Measurements from ENCODE around the gene PGBD5.

The PGBD5 gene

DNA sequence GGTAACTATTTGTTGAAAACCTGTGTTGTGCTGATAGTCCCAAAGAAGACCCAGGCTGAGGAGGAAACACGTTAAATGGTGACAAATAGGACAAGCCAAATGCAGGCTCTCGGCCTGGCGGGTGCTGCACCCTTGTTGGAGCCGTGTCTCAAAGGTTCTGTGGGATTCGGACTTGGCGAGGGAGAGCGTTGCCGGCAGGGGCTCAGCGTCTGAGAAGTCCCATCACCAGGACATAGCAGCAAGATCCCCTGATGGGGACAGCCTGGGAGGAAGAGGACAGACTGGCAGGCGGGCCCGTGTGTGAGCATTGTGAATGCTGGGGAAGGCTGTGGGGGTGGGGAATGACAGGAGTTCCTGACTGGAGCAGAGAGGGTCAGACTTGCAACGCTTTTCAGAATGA is 142.5 kb downstream of the PGBD5 start:
- FAIRE-seq (no peak), DNase-seq (ENCODE audit: insufficient read length, low spot score) (no peak)
- TF ChIP-seq, protein P1, sequence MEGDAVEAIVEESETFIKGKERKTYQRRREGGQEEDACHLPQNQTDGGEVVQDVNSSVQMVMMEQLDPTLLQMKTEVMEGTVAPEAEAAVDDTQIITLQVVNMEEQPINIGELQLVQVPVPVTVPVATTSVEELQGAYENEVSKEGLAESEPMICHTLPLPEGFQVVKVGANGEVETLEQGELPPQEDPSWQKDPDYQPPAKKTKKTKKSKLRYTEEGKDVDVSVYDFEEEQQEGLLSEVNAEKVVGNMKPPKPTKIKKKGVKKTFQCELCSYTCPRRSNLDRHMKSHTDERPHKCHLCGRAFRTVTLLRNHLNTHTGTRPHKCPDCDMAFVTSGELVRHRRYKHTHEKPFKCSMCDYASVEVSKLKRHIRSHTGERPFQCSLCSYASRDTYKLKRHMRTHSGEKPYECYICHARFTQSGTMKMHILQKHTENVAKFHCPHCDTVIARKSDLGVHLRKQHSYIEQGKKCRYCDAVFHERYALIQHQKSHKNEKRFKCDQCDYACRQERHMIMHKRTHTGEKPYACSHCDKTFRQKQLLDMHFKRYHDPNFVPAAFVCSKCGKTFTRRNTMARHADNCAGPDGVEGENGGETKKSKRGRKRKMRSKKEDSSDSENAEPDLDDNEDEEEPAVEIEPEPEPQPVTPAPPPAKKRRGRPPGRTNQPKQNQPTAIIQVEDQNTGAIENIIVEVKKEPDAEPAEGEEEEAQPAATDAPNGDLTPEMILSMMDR (IDR thresholded peaks at IDR 0.05; ENCODE audit: insufficient read depth, missing control alignments): no peak

DNA sequence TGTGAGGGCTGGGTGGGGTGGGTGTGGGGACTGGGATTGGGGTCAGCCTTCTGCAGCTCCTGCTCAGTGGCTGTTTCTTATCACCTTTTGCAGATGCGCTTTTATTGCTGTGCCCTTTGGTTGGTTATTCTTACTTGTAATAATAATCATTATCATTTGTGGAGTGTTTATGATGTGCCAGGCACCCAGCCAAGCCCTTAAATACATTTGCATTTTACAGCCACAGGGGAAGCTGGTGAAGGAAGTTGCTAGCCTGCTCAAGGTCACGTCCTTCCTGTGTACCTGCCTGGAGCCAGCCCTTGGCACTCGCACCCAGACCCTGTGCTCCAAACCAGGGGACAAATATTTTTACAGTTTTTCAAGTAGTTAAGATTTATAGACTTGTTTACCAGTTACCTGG is 144.0 kb downstream of the PGBD5 start:
- DNase-seq (ENCODE audit: insufficient read length, low spot score) (no peak), FAIRE-seq (no peak)
- TF ChIP-seq, protein P1 (IDR thresholded peaks at IDR 0.05; ENCODE audit: insufficient read depth, missing control alignments): no peak

DNA sequence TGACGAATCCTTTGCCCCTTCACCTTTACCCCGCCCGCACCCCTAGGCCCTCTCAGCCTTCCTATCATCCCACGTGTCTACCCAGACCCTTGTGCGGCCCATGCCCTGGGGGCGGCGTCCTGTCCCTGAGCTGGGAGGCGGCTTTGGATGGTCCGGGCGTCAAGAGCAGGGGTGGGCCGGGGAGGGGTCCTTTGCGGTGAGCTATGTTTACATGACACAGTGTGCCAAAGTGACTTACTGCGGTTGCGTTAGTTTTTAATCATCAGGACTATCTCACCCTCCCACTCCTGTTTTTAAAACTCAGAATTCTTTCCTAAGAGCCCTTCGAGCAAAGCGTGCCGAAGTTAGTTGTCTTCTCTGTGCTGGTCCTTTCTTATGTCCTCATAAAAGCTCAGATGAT is 144.6 kb downstream of the PGBD5 start:
- FAIRE-seq: no peak
- TF ChIP-seq, protein P1 (IDR thresholded peaks at IDR 0.05; ENCODE audit: insufficient read depth, missing control alignments): no peak
- DNase-seq (ENCODE audit: insufficient read length, low spot score): no peak

DNA sequence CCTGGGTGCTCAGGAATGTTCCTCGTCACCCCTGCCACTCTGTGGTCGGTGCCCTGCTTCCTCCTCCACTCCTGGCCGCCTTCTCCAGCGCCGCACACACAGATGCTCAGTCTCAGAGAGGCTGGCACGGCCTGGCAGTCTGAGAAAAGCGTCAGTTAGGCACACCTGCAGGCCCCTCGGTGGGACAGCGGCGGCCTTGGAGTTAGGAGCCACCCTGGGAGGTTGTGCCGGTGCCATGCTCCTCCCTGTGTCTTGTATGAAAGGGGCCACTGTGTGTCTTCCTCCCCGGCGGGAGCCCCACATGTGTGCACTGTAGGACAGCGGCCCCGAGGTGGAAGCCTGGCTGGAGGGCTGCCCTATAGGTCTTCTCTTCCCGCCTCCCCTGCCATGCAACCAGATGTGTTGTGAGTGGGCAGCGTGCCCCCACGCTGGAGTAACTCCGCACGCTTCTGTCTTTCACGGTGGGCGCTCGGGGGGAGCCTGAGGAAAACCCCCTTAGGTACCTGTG is 145.2 kb downstream of the PGBD5 start:
- TF ChIP-seq, protein P1 (IDR thresholded peaks at IDR 0.05; ENCODE audit: insufficient read depth, missing control alignments): no peak
- DNase-seq (ENCODE audit: insufficient read length, low spot score) (no peak), FAIRE-seq (no peak)

DNA sequence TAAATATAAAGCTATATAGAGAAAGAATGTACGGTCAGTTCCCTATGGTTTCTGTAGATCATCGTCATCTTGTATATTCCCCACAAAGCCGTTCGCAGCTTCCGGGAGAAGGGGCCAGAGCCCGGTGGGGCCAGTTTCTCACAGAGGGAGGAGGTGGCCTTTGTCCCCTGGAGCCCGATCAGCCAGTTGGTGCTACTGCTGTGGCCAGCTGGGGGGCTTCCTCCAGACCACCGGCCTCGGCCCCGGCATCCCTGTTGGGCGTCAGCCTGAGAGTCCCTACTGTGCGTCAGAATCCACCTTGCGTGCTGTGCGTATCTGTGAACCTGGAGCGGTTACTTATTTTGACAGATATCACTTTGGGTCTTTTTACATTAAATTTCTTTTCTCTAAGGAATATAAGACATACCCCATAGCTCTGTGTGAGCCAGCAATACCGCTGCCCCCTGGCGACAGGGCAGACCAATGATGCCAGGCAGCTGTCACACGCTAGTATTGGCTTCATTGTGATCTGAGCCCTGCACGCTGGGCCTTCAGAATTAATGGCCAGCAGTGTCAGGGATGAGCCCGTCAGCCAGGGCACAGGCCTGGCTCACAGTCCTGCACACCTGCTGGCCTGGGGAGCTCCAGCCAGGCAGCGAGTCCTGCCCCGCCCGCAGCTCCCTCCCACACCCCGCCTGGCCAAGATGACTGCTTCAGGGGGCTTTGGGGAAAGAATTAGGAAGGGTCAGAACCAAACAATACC is 145.9 kb downstream of the PGBD5 start:
- FAIRE-seq: no peak
- TF ChIP-seq, protein P1 (IDR thresholded peaks at IDR 0.05; ENCODE audit: insufficient read depth, missing control alignments): no peak
- DNase-seq (ENCODE audit: insufficient read length, low spot score): no peak

DNA sequence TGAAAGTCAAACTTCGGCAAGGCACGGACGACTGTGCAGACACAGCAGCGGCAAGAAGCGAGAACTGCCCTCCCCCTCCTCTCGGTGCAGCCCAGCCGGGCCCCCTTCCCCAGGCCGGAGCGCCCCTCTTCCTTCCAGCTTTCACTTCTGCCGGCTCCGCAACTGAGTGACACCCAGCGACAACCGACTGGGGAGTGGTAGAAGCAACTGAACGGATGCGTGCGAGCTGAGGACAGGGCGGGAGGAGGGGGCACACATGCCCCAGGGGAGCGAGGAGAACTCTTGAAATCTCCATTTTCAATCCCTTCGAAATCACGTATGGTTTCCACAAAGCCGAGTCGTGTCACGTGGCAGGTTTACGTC is 146.6 kb downstream of the PGBD5 start:
- TF ChIP-seq, protein P1 (IDR thresholded peaks at IDR 0.05; ENCODE audit: insufficient read depth, missing control alignments): no peak
- no peak for FAIRE-seq
- no peak for DNase-seq (ENCODE audit: insufficient read length, low spot score)

DNA sequence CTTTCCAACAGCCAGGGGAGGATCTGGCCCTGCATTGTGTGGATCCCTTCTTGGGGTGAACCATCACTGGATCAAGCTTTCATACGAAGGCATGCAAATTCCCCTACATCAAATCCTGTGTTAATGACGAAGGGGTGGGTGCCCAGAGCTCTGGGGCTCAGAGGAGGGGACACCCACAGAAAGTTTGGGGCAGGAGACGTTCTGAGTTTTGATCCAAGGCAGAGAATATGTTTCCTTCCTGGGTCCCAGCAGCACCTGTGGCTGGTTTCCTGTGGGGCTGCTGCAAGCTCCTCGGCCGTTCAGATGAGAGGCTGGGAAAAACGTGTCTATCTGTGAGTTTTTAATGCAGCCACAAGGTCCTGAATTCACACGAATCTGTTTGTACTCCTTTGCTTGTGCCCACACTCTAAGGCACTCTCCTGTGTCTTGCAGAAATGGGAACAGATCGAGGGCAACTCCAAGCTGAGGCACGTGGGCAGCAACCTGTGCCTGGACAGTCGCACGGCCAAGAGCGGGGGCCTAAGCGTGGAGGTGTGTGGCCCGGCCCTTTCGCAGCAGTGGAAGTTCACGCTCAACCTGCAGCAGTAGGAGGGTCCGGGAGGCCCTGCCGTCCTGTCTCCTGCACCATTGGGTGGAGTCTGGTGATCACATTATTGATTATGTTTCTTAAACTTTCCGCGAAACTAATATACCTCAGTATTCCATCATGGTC is 147.1 kb downstream of the PGBD5 start:
- TF ChIP-seq, protein P1 (IDR thresholded peaks at IDR 0.05; ENCODE audit: insufficient read depth, missing control alignments): no peak
- DNase-seq (ENCODE audit: insufficient read length, low spot score) (no peak), FAIRE-seq (no peak)
